HG03469 (cell line): Measurements from ENCODE around the gene CSF2.

ENCODE experiments used
- ATAC-seq: cut with Tn5 transposase; IDR thresholded peaks from one replicate; pipeline ENCODE4 v1.9.1; 2021; ENCODE audit warnings: mild to moderate bottlenecking, moderate library complexity, moderate number of reproducible peaks; ENCODE audit not compliant: unreplicated experiment

The CSF2 gene

GRCh38 chr5:132054697-132055440 is 18.7 kb upstream of the CSF2 start:
- ATAC-seq, result no peak

GRCh38 chr5:132055441-132055807 is 18.2 kb upstream of the CSF2 start:
- ATAC-seq, result no peak

- no peak for ATAC-seq
Measured at GRCh38 chr5:132055808-132056609, 17.6 kb upstream of the CSF2 start.

- ATAC-seq, result no peak
Measured at GRCh38 chr5:132056610-132057497, 16.7 kb upstream of the CSF2 start.

GRCh38 chr5:132057498-132058255 is 15.9 kb upstream of the CSF2 start:
- ATAC-seq, result no peak

GRCh38 chr5:132058646-132059042 is 14.9 kb upstream of the CSF2 start:
- no peak for ATAC-seq

GRCh38 chr5:132059043-132059695 is 14.4 kb upstream of the CSF2 start:
- ATAC-seq, result no peak

GRCh38 chr5:132059696-132060500 is 13.7 kb upstream of the CSF2 start:
- ATAC-seq, result no peak

- ATAC-seq, result no peak
Measured at GRCh38 chr5:132060501-132061161, 13.0 kb upstream of the CSF2 start, which contains the start of gene IL3. Gene IL3 (plus strand): TSS chr5:132060655. CDS start chr5:132060707, 52 bp downstream.

- ATAC-seq, result peak; percentile 37
Measured at GRCh38 chr5:132063090-132063911, 10.3 kb upstream of the CSF2 start.

- no peak for ATAC-seq
Measured at GRCh38 chr5:132064140-132064539, 9.4 kb upstream of the CSF2 start.

GRCh38 chr5:132064738-132065331 is 8.8 kb upstream of the CSF2 start:
- ATAC-seq, result no peak

GRCh38 chr5:132065351-132065937 is 8.1 kb upstream of the CSF2 start:
- no peak for ATAC-seq

GRCh38 chr5:132065951-132066701 is 7.5 kb upstream of the CSF2 start:
- ATAC-seq, result no peak

GRCh38 chr5:132066871-132067270 is 6.7 kb upstream of the CSF2 start:
- no peak for ATAC-seq

GRCh38 chr5:132067451-132067850 is 6.1 kb upstream of the CSF2 start:
- ATAC-seq, result no peak
